SW480 (cell line): ENCODE measurements around the gene NSUN2.
"Not testable (repeated sequence)": the region's sequence is repeated elsewhere in the genome, so short reads cannot be mapped to it uniquely, and the experiment has no call there.

Experiments used
- DNase-seq: peaks from one replicate; pipeline ENCODE4 v3.0.0-alpha.2; 2016; ENCODE audit warnings: low spot score

The NSUN2 gene

DNA sequence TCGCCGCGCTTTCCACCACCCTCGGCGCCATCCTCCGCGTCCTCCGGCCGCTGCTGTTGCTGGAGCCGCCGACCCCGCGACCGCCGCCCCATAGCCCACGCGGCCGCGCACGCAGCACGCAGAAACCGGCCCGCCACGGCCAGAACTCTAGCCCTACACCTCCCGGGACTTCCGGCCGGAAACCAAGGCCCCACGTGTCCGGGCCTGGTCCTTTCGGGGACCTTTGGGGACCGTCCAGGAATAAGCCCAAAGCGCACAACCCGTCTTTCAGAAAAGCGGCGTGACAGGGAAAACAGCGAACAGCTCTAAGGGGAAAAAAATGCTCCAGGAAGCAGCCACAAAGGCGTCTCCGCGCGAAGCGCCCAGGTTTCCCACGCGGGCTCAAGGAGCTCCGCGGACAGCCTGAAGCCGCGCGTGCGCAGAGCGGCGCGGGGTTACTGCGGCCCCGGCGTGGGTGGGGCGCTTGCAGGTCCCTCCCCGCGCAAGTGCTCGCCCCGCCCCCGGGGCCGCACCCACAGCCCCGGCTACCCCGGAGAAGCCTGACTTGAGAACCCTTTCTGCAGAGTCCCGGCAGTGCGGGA, at the start of gene NSUN2, which contains the start of gene SRD5A1:
TSS of gene NSUN2 (minus strand) at position 157 of the 581 bp plus-strand sequence. CDS start at position 92, 65 bp downstream.
TSS of gene SRD5A1 (plus strand) at position 553 of the 581 bp plus-strand sequence. CDS start 137 bp downstream, outside the sequence.
- DNase-seq, result peak; percentile 90

DNA sequence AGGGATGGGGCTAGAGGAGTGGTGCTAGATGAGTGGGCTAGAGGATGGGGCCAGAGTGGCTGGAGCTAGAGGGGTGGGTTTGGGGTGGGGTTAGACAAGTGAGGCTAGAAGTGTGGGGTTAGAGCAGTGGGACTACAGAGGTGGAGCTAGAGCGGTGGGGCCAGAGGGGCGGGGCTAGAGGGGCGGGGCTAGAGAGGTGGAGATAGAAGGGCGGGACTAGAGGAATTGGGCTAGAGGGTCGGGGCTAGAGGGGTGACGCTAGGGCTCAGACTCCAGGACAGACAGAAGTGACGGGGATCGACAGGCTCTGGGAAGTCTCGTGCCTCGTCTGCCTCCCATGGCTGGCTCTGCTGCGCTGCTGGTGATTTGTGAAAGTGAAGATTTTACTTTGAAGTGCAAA, 49.4 kb upstream of the NSUN2 start:
- no peak for DNase-seq

DNA sequence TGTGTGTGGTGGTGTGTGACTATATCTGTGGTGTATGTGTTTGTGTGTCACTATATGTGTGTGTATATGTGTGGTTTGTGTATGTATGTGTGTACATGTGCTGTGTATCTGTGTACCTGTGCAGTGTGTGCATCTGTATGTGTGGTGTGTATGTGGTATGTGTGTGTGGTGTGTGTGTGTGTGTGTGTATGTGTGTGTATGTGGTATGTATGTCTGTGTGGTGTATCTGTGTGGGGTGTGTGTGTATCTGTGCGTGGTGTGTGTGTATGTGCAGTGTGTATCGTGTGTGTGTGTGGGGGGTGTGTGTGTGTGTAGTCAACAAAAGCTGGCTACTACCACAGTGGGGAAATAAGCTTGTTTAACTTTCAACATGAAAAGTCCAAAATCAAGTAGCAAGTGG, 48.8 kb upstream of the NSUN2 start:
- no peak for DNase-seq

DNA sequence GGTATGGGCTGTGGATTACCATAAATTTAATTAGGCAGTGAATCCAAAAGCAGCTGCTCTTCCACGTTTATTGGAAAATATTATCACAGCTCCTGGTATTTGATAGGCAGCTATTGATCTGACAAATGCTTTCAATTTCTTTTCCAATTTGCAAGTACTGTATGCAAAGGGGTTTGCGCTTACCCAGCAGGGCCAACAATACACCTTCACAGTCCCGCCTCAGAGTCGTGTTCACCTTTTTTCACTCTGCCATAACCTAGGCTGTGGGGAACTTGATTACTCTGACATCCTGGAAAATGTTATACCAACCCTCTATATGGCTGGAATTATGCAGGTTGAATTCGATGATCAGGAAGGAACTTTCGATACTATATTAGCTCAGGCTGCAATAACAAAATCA, 48.1 kb upstream of the NSUN2 start:
- no peak for DNase-seq

DNA sequence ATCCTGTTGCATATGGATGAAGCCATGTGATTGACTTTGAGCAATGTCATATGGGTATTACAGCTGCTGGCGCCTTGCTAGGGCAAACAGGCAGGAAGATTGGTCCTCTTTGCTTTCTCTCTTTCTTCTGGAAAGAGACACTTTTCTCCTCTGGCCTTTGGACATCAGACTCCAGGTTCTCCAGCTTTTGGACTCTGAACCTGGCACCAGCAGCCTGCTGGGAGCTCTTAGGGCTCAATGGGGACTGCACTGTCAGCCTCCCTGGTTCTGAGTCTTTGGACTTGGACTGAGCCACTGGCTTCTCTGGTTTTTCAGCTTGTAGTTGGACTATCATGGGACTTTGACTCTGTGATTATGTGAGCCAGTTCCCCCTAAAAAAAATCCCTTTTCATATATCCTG, 45.5 kb upstream of the NSUN2 start:
- no peak for DNase-seq

DNA sequence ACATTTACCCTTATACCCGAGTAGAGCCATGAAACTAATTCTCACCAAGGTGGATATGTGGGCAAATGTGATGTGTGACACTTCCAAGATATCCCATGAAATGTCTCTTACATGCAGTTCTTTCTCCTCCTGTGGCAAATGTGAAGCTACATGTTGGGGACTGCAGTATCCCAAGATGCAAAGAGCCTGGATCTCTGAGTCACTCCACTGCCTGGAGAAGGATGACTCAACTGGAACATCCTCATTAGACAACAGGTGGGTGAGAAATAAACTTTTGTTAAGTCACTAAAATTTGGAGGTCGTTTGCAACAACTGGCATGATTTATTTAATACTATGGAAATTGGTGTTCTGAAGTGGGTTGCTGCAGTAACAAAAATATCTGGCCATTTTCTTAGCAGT, 43.9 kb upstream of the NSUN2 start:
- DNase-seq, result peak; percentile 15

DNA sequence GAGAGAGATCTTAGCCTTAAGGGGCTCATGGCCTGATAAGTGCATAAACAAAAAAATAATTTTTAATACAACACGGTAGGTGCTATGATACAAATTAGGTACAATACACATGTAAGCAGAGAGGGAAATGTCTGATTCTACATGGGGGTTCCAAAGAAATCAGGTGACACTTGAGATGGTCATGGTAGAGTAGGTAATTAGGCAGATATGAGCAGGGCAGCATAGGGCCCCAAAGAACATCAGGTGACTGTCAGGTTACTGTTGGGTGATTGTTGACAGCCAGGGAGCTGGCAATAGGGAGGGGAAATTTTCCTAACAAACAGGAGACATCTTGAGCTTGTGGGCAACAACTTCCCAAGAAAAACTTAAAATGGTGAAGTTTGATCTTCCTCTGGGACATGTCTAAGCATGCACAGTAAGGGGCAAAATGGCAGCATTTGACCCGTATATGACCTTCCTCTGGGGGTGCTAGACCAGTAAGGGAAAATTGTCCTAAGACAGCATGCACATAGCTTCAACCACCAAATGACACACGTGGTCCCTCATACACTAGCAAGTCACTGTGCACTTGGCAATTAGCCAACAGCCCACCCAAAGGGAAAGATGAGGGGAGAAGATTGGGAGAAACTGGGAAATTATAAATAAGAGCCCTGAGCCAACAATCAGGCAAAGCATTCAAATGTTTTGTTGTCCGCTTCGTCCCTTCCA, 43.1 kb upstream of the NSUN2 start:
- no peak for DNase-seq

DNA sequence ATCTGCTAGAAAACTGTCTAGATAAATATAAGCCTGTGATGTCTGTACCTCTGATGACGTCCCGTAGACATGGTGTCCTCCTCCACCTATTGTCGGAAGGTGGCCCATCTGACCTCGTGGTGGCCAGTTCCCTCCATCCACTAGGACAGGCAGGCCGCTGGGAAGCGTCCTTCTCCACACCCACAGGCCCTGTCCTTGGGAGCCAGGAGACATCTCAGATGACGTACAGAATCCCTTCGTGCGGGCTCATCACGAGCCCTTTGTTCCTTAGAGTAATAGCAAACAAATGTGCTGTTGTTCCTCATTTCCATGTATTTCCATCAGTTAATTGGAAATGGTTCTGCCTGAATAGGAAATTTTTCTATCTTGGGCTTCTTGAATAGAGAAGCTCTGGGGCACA, 42.0 kb upstream of the NSUN2 start:
- no peak for DNase-seq

DNA sequence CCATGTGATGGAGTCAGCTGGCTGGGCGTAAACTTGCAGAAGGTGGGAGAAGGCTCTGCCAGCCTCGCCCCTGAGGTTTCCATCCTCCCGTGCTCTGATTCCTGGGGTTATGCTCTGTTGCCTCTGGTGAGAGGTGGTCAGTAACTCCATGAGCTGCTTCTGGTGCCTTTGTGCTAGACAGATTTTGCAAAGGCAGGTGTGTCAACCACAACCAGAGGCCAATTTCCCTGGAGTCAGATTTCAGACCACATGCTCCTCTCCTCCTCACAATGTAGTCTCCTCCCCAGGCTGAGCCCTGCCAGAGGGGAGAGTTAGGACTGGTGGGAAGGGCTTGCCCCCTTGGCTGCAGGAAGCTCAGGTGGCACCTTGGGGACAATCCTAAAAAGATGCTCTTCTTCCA, 41.6 kb upstream of the NSUN2 start:
- peak; percentile 54 for DNase-seq

DNA sequence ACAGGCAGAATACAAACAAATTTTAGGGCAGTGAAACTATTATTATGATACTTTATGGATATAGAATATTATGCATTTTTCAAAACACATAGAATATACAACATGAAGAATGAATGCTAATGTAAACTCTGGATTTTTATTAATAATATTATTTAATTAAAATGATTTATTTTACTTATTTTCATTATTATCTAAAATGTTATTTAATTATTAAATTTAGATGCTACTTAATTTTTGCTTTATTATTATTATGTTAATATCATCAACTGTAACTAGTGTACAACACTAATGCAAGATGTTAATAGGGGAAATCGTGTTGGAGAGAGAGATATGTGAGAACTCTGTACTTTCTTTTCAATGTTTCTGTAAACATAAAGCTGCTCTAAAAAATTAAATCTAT, 41.1 kb upstream of the NSUN2 start:
- DNase-seq, result no peak

DNA sequence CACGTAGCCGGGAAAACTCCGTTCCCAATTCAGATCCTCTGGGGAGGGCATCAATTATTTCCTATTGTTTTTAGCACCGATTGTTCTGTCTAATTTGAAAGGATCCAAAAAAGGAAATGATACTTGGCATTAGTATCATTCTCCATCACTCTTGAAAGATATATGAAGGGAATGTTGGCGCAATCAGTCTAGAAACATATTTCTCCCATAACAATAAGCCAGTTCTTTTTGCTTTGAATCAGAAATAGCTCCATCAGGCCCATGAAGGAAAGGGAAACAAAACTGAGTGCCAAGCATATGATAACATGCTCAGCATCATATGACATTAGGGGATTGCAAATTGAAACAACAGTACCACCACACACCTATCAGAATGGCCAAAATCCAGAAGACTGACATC, 40.2 kb upstream of the NSUN2 start:
- DNase-seq, result no peak

DNA sequence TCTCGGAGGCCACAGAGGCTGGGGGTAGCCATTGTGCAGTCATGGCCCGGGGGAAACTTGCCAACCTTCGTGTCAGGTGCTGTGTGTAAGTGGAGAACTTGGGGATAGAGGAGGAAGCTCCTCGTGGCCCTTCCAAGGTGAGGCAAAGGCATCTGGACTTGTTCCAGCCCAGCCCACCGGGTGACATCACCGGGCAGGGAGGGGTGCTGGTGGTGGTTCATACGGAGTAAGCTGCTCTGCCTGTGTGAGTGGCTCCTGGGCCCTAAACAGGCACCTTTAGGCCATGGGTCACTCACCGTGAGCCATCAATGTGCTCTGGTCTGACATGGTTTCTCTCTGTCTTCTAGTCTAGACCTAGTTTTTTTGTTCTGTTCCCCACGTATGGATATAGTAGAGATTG, 35.9 kb upstream of the NSUN2 start:
- DNase-seq, result not testable (repeated sequence)

DNA sequence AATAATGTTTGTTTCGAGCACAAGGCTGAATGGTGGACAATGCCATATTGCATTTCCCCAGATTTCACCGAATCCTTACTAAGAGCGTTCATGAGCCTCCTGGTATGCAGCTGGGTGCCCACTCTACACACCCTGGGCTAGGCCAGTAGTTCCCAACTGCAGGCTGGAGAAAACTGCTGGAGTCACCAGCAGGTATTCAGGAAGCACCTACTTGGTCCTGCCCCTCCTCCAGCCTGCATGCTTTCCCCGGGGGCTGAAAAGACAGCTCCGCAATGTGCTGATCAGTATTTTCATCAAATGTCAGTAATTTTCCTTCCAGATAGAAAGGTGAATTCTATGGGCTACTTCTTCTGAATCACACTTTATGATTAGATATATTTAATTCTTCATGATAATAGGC, 34.8 kb upstream of the NSUN2 start:
- no peak for DNase-seq

DNA sequence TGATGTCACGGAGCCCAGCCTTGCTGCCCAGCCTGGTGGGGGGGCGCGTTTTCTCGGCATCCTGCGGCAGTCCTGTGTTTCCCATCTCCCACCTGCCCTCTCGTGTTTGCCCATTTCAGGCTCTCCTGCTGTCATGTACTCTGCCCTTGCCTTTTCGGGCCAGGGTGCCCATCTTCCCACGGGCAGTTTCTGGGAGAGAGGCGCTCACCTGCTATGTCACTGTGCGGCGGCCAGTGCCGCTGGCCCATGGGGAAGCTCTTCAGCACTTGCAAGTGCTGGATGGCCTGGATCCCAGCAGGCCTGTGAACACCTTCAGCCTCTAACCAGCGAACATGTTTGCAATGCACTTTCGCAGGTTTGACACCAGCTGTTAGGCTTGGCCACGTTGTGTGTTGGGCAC, 33.9 kb upstream of the NSUN2 start:
- no peak for DNase-seq

DNA sequence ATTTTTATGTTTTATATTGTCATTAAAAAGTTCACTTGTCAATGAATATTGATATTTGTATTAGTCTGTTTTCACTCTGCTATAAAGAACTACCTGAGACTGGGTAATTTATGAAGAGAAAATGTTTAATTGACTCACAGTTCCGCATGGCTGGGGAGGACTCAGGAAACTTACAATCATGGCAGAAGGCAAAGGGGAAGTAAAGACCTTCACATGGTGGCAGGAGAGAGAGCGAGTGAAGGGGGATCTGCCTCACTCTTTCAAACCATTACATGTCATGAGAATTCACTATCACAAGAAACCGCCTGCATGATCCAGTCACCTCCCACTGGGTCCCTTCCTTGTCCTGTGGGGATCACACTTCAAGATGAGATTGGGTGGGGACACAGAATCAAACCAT, 27.8 kb upstream of the NSUN2 start:
- no peak for DNase-seq

DNA sequence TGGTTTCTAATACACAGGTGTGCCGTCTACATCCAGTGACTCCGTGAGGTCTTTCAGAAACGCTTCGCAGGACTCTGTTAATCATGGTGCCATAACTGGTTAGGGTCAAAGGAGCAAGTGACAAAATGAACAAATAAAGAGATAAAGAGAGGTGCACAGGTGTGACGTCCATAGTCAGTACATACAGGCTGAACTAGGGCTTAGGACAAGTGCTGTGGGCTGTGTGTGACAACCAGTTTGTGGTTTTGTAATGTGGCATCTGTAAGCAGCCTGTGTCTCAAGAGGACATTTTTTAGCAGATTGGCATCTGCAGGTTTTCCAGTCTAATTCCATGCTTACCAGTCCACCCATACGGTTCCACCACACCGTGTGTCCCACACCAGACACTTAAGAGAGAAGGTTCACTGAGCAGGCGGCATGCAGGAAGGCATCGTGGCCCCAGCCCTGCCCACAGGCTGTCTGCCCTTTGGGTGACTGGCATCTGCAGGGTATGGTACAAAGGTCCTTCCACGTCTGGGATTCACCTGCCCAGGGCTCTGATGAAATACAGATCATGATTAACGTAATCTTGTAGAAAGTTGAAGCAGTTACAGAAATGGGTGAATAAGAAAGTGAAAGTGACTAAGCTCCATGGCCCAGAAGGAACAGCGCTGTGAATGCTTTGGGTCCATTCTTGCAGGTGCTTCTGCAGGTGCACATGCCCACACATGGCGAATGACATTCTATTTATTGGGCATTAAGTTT, 27.3 kb upstream of the NSUN2 start:
- DNase-seq, result peak; percentile 68

DNA sequence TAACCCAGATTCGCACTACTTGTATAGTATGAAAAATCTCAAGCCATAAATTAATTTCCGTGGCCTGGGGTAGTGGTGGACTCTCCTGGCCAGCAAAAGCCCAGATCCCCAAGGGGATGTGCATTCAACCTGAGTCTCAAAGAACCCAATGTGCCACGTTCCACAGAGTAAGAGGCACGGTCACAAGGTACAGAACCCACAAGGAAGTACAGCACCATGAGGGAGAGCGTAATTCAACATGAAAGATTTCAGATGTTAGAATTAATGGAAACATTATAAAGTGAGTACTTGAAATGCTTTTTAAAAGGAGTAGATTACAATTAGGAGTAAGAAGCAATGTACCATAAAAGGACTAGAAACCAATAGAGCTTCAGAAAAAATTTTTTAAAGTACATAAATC, 23.8 kb upstream of the NSUN2 start:
- DNase-seq, result no peak

DNA sequence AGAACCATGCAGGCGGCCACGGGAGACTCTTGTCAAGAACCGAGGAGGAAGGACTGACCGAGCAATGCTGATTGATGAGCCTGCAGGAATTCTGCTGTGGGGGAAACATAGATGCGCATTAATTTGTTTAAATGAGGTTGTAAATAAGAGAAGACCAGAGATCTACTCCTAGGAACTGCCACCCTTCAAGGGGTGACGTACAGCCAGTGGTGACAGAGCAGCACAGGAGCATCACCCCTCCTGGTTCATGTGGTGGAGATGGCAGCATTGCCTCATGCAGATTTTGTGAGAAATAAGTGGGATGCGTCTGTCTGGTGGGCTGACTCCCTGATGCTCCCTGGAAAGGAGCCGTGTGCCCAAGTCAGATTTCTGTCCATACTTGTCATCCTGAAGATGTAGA, 22.6 kb upstream of the NSUN2 start:
- no peak for DNase-seq

DNA sequence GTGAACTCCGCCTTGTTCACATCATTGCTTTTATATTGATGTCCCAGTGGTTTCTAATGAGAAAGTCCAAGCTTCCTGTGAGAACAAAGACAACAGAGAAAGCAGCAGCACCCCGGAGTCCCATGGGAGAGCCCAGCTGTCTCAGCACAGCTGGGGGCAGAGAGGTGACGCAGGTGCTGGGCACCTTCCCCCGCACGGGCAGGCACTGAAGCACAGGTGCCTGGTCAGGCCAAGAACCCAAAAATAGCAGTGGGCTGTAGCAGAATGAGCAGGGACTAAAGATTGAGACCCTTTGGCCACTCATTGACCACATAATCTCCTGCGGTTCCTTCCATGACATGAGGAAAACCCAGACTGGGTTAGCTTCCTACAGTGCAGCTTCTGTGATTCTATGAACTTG, 19.2 kb upstream of the NSUN2 start:
- no peak for DNase-seq

DNA sequence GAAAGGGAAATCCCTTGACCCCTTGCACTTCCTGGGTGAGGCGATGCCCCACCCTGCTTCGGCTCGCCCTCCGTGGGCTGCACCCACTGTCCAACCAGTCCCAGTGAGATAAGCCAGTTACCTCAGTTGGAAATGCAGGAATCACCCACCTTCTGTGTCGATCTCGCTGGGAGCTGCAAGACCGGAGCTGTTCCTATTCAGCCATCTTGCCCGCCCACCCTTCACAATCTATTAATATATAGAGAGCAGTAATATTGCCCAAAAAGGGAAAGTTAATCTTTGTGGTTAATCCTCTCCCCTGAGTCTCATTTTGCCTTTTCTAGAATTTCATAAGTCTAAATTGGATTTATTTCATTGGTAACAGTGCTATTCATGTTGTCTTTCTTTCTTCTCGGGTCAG, 16.8 kb upstream of the NSUN2 start:
- no peak for DNase-seq

DNA sequence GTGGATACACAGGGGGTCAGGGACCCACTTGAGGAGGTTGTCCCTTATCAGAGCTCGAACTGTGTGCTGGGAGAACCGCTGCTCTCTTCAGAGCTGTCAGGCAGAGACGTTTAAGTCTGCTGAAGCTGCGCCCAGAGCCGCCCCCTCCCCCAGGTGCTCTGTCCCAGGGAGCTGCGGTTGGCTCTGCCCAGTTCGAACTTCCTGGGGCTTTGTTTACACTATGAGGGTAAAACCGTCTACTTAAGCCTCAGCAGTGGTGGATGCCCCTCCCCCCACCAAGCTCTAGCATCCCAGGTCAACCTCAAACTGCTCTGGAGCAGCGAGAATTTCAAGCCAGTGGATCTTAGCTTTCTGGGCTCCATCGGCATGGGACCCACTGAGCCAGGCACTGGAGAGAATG, 16.3 kb upstream of the NSUN2 start:
- no peak for DNase-seq

DNA sequence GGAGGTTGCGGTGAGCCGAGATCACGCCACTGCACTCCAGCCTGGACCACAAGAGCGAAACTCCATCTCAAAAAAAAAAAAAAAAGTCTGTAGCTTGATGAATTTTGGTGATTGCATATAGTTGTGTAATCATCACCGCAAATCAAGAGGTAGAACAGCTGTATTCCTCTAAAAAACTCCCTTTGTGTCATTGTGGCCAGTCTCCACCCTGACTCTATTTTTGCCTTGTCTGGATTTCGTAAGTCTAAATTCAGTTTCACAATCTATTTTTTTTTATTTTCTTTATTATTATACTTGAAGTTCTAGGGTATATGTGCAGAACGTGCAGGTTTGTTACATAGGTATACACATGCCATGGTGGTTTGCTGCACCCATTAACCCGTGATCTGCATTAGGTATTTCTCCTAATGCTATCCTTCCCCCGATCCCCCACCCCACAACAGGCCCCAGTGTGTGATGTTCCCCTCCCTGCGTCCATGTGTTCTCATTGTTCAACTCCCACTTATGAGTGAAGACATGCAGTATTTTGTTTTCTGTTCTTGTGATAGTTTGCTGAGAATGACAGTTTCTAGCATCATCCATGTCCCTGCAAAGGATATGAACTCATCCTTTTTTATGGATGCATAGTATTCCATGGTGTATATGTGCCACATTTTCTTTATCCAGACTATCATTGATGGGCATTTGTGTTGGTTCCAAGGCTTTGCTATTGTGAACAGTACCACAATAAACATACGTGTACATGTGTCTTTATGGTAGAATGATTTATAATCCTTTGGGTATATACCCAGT, 12.9 kb upstream of the NSUN2 start:
- not testable (repeated sequence) for DNase-seq
